ENCODE data around the gene SHTN1. TPM values are rescaled to one million over a fixed set of nuclear protein-coding genes. Genes with fewer than 3 reads are reported as not detected.

SHTN1 gene
- total and polyA plus RNA-seq, 2 experiments from 2014 or later, result 6.7 to 8.0 TPM

GRCh38 chr10:116889066-116889465, 115.9 kb downstream of the SHTN1 start (continued):
- TF ChIP-seq ZNF462 (CRISPR knock-in tag; IDR thresholded peaks at IDR 0.05), result no peak

GRCh38 chr10:116888380-116889055, 116.5 kb downstream of the SHTN1 start:
- H3K4me1 Mint-ChIP-seq, result peaks cover 27% of the 10 kb centered on the region
- H3K27me3 Mint-ChIP-seq (ENCODE audit: insufficient read depth, low read depth, poor library complexity), result no peaks in the 10 kb centered on the region
- Histone ChIP-seq H3F3A (replicated peaks; ENCODE audit: low read depth) (no peaks in the 10 kb centered on the region), H3K9me2 (ENCODE audit: insufficient read depth) (peaks cover 8% of the 10 kb centered on the region; the same call in 1 of the 2 replicates), H2AFZ (no peak overlapping the region), H3K27me3 (ENCODE audit: insufficient read depth) (no peaks in the 10 kb centered on the region), H3K79me2 (replicated peaks; ENCODE audit: insufficient read depth) (no peaks in the 10 kb centered on the region), H3K4me3 (no peak overlapping the region), H3K4me2 (no peak overlapping the region), H3K27ac (ENCODE audit: low read depth) (no peak overlapping the region), H3K4me1 (ENCODE audit: insufficient read depth) (peaks cover 21% of the 10 kb centered on the region), H4K20me1 (replicated peaks; ENCODE audit: insufficient read depth) (no peaks in the 10 kb centered on the region), H3K36me3 (ENCODE audit: insufficient read depth) (no peaks in the 10 kb centered on the region)
- peak; percentile 63 for DNase-seq (ENCODE audit: low spot score)
- H3K36me3 Mint-ChIP-seq (ENCODE audit: low read depth), result no peaks in the 10 kb centered on the region
- H3K4me3 Mint-ChIP-seq, result no peak overlapping the region
- peak; percentile 80 for ATAC-seq
- H3K27ac Mint-ChIP-seq, result peak overlapping the region; percentile 71
- H3K9me3 Mint-ChIP-seq, result no peaks in the 10 kb centered on the region
- no peak for TF ChIP-seq CREB1 (CRISPR knock-in tag; IDR thresholded peaks at IDR 0.05; ENCODE audit: low read depth)
- TF ChIP-seq REST (IDR thresholded peaks at IDR 0.05; ENCODE audit: unreplicated experiment), result no peak
- no peak for TF ChIP-seq CTCF (conservative IDR thresholded peaks at IDR 0.05; ENCODE audit: low read depth in 2 of 2)
- TF ChIP-seq ETS1 (IDR thresholded peaks at IDR 0.05), result no peak
- no peak for TF ChIP-seq EZH2 (IDR thresholded peaks at IDR 0.05; ENCODE audit: low read depth, unreplicated experiment)
